ENCODE measurements around the gene TNFRSF1A.

DNA sequence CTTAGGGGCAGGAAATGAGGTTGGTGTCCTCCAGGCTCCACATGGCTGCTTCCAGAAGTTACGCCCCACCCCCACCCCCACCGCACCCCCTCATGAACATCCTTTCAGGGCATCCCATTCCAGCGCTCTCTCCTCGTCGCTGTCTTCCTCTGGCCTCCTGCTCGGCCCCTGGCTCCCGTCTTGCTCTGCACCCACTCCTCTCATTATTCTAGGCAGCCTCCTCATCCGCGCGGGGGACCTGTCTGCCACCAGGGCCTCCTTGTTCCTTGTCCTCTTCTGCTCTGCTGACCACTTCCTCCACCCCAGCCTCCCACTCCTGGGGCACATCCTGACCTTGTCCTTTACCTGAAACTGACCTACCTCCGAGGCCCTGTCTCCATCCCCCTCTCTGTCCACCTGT, 61.2 kb downstream of the TNFRSF1A start:
- TF ChIP-seq, protein P1, sequence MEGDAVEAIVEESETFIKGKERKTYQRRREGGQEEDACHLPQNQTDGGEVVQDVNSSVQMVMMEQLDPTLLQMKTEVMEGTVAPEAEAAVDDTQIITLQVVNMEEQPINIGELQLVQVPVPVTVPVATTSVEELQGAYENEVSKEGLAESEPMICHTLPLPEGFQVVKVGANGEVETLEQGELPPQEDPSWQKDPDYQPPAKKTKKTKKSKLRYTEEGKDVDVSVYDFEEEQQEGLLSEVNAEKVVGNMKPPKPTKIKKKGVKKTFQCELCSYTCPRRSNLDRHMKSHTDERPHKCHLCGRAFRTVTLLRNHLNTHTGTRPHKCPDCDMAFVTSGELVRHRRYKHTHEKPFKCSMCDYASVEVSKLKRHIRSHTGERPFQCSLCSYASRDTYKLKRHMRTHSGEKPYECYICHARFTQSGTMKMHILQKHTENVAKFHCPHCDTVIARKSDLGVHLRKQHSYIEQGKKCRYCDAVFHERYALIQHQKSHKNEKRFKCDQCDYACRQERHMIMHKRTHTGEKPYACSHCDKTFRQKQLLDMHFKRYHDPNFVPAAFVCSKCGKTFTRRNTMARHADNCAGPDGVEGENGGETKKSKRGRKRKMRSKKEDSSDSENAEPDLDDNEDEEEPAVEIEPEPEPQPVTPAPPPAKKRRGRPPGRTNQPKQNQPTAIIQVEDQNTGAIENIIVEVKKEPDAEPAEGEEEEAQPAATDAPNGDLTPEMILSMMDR (conservative IDR thresholded peaks at IDR 0.05; ENCODE audit: low read length), result no peak
- no peak for TF ChIP-seq EZH2phosphoT487 (IDR thresholded peaks at IDR 0.05; ENCODE audit: borderline replicate concordance)

All from Loucy (cell line).